HG02943 (cell line): ENCODE data around the gene FAM90A26.
"Not testable (repeated sequence)": the region's sequence is repeated elsewhere in the genome, so short reads cannot be mapped to it uniquely, and the experiment has no call there.

Experiments used
- ATAC-seq: cut with Tn5 transposase; IDR thresholded peaks from one replicate; pipeline ENCODE4 v1.9.1; 2021; ENCODE audit warnings: mild to moderate bottlenecking, low read depth, moderate library complexity; ENCODE audit not compliant: unreplicated experiment

FAM90A26 gene

DNA sequence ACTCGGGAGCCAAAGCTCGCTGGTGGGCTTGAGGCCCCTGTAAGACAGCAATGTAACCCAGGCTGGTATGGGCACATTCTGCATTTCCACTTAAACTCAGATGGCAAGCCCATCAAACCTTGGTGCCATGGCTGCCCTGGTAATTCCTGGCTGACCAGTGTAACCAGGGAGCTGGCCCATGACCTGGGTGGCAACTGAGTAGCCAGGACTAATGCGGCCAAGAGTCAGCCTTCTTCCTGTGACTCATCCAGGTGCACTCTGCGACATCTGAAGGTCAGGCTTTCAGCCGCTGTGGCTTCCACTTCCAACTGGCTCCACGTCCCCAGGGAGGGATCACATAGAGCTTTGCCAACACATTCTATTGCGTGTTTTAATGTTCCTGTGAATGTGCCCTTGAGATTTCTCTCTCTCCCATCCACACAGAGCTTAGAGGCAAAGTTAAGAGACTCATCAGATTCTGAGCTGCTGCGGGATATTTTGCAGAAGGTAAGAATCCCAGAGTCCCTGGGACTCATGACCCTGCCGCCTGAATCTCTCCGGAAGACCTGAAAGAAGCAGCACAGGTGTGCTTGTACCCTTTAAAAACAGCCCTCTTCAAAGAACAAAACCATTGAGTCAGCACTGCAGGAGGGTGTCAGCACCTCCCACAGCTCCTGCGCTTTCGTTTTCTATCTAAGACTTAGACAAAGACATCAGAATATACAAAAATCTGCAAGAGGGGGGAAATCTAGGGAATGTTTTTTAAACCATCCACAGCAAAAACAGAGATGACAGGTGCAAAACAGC is 14.9 kb upstream of the FAM90A26 start:
- ATAC-seq = not testable (repeated sequence)

DNA sequence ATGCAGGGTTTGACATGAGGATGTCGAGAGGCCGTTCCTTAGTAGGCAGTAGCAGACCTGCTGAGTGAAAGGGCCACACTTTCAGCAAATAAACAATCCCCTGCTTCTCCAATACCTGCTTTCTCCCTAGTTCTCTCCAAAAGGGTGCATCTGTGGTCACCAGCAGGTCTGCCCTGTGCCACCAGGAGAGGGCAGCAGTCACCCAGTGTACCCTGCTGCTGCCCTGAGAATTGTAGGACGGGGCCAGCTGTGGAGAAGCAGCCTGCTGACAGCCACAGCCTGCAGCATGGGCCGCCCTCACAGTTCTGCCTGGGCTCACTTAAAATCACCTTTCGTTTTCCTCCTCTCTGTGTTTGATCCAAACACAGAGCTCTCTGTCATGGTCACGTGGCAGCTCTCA is 11.8 kb upstream of the FAM90A26 start:
- ATAC-seq = not testable (repeated sequence)

DNA sequence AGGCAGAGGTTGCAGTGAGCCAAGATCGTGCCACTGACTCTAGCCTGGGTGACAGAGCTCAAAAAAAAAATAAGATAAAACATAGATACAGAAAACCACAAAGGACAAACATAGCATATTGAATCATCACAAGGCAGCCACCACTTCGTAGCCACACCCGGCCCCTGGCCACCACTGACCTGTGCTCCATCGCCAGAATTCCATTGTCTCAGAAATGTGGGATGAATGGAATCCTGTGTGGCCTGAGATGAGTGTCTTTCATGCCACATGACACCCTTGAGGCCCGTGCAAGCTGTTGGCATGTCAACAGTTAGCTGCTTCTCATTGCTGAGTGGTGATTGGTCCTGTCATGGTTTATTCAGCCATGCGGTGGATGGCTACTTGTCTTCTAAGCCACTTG is 10.2 kb upstream of the FAM90A26 start:
- not testable (repeated sequence) for ATAC-seq

DNA sequence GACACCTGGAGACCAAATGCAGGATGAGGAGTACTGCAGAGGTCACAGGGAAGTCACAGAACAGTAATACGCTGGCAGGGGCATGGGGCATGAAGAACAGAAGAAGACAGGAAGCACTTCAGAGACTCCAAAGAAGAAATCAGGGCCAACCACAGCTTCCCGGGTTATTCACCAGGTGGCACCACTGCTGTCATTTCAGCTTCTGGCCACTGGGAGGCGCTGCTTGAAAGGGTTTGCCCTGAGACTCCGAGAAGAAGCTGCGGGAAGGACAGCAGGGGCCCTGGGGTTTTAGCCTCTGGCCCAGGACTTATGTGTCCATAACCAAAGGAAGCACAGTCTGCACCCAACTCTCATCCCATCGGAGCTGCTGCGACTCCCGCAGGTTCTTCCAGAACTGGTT is 4.2 kb upstream of the FAM90A26 start:
- not testable (repeated sequence) for ATAC-seq

DNA sequence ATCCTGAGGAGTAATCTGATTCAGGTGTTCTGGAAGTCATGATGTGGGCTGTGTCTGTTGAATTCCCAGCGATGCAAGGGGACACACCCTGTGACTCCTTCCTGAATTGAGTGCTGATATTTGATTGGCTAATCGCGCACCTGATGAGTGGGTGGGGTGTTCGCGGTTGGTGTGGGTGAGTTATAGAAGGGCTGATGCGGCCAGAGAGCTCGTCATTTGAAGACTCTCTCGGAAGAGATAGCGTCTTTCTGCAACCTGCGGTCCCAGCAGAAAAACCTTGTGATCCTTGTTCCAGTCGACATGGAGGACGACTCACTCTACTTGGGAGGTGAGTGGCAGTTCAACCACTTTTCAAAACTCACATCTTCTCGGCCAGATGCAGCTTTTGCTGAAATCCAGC is 40.1 kb downstream of the FAM90A26 start, which contains the start of gene USP17L10:
USP17L10 (plus strand) TSS at position 301 of the 400 bp plus-strand sequence; CDS start at position 301, 0 bp downstream.
- ATAC-seq = not testable (repeated sequence)

DNA sequence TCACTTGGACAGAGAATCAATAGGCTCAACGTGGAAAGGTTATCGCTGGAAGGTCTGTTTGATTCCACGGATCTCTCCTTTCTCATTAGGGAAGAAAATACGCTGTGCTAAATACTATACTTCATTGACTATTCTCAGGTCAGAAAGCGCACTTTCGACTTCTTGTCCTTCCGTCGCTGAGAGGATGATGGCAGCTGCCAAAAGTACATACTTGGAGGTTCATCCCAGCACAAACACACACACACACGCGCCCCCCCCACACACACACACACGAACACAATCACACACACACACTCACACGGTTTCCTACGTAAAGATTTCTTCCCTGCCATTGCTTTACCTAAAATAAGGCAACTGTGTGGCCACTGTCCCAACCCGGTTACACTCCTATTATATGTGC is 44.5 kb downstream of the FAM90A26 start:
- ATAC-seq = not testable (repeated sequence)

DNA sequence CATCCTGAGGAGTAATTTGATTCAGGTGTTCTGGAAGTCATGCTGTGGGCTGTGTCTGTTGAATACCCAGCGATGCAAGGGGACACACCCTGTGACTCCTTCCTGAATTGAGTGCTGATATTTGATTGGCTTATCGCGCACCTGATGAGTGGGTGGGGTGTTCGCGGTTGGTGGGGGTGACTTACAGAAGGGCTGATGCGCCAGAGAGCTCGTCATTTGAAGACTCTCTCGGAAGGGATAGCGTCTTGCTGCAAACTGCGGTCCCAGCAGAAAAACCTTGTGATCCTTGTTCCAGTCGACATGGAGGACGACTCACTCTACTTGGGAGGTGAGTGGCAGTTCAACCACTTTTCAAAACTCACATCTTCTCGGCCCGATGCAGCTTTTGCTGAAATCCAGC is 44.9 kb downstream of the FAM90A26 start, which contains the start of gene USP17L11:
USP17L11 (plus strand) TSS at position 301 of the 400 bp plus-strand sequence; CDS start at position 301, 0 bp downstream.
- not testable (repeated sequence) for ATAC-seq

DNA sequence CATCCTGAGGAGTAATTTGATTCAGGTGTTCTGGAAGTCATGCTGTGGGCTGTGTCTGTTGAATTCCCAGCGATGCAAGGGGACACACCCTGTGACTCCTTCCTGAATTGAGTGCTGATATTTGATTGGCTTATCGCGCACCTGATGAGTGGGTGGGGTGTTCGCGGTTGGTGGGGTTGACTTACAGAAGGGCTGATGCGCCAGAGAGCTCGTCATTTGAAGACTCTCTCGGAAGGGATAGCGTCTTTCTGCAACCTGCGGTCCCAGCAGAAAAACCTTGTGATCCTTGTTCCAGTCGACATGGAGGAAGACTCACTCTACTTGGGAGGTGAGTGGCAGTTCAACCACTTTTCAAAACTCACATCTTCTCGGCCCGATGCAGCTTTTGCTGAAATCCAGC is 49.6 kb downstream of the FAM90A26 start, which contains the start of gene USP17L12:
USP17L12 (plus strand) TSS at position 301 of the 400 bp plus-strand sequence; CDS start at position 301, 0 bp downstream.
- not testable (repeated sequence) for ATAC-seq

DNA sequence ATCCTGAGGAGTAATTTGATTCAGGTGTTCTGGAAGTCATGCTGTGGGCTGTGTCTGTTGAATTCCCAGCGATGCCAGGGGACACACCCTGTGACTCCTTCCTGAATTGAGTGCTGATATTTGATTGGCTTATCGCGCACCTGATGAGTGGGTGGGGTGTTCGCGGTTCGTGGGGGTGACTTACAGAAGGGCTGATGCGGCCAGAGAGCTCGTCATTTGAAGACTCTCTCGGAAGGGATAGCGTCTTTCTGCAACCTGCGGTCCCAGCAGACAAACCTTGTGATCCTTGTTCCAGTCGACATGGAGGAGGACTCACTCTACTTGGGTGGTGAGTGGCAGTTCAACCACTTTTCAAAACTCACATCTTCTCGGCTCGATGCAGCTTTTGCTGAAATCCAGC is 54.4 kb downstream of the FAM90A26 start, which contains the start of gene USP17L13:
USP17L13 (plus strand) TSS at position 301 of the 400 bp plus-strand sequence; CDS start at position 301, 0 bp downstream.
- ATAC-seq = not testable (repeated sequence)
